ENCODE results near the gene COL4A2.

COL4A2 gene

DNA sequence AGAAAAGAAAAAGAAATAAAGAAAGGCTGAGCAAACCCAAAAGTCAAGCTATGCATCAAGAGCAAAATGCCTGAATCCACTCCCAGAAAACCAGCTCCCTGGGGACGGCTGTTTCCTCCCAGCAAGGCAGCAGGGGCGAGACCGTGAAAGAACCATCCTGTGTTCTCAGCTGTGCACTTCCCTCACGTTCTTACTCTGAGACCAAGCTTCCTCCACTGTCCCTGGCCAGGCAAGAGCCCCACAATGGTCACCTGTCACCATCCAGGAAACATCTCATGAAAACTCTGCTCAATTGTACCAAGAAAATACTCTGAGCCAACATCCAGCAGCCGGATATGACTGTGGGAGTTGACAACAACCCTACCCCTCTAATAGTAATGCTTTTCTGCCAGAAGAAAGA is 231.5 kb downstream of the COL4A2 start:
- Histone ChIP-seq H3K4me3 (ENCODE audit: low read length) (no peak overlapping the region), H3K27me3 (ENCODE audit: control insufficient read depth, insufficient read depth, low read length) (no peaks in the 10 kb centered on the region), H3K4me2 (ENCODE audit: low read length) (no peak overlapping the region), H3K9me3 (replicated peaks; ENCODE audit: low read length) (no peaks in the 10 kb centered on the region), H3K9ac (ENCODE audit: low read depth, low read length) (no peak overlapping the region), H3K4me1 (ENCODE audit: control insufficient read depth, insufficient read depth, low read length) (peaks cover 13% of the 10 kb centered on the region), H3K36me3 (ENCODE audit: insufficient read depth, low read length) (no peaks in the 10 kb centered on the region)

DNA sequence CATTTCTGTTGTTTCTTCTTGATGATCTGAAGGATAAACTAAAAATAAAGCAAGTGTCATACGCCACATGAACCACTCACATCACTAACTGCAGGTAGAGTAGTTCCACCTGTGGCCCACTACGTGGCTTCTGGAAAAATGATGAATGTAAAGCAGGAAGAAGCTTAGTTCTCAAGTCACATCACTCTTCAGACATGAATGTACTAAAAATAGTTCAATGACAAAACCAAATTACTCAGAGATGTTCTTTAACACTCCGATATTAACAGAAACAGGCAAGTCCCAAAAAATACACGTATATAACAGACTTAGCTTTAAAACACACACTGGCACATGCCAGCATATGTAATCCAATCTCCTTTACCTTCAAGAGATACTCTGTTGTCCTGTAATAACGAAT is 232.8 kb downstream of the COL4A2 start:
- Histone ChIP-seq H3K9ac (ENCODE audit: low read depth, low read length) (no peak overlapping the region), H3K9me3 (replicated peaks; ENCODE audit: low read length) (peaks cover 3% of the 10 kb centered on the region), H3K4me1 (ENCODE audit: control insufficient read depth, insufficient read depth, low read length) (peaks cover 13% of the 10 kb centered on the region), H3K4me3 (ENCODE audit: low read length) (no peak overlapping the region), H3K4me2 (ENCODE audit: low read length) (no peak overlapping the region), H3K36me3 (ENCODE audit: insufficient read depth, low read length) (no peaks in the 10 kb centered on the region), H3K27me3 (ENCODE audit: control insufficient read depth, insufficient read depth, low read length) (no peaks in the 10 kb centered on the region)

DNA sequence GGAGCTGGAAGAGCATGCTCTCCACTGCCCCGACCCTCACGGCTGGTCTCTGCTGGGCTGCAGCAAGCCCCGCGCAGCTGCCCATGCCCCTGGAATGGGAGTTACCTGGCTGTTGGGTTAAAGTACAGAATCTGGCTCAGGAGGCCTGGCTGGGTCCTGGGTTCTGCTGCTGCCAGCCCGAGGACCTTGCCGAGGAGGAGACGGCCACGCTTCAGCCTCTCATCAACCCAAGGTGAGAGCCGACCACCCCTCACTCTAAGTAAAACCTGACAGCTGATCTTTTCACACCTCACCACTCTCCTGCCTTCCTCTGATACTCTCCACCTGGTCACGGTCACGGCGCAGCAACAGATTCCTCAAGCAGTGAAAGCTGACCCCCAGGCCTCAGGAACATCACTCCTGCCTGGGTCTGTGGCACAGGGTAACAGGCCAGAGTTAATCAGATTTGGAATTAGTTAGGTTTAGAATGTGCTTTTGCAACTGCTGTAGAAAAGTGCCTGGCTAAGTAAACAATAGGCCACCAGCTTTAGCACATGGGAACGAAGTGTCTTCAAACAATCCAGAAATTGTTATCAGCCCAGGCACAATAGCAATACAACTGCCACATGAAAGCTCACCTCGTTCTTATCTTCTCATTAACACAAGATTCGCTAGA is 233.9 kb downstream of the COL4A2 start:
- peaks cover 3% of the 10 kb centered on the region for H3K9me3 ChIP-seq (replicated peaks; ENCODE audit: low read length)
- H3K4me2 ChIP-seq (ENCODE audit: low read length), result no peak overlapping the region
- H3K4me1 ChIP-seq (ENCODE audit: control insufficient read depth, insufficient read depth, low read length), result peaks cover 14% of the 10 kb centered on the region
- no peaks in the 10 kb centered on the region for H3K27me3 ChIP-seq (ENCODE audit: control insufficient read depth, insufficient read depth, low read length)
- no peaks in the 10 kb centered on the region for H3K36me3 ChIP-seq (ENCODE audit: insufficient read depth, low read length)
- H3K4me3 ChIP-seq (ENCODE audit: low read length), result no peak overlapping the region
- no peak overlapping the region for H3K9ac ChIP-seq (ENCODE audit: low read depth, low read length)

DNA sequence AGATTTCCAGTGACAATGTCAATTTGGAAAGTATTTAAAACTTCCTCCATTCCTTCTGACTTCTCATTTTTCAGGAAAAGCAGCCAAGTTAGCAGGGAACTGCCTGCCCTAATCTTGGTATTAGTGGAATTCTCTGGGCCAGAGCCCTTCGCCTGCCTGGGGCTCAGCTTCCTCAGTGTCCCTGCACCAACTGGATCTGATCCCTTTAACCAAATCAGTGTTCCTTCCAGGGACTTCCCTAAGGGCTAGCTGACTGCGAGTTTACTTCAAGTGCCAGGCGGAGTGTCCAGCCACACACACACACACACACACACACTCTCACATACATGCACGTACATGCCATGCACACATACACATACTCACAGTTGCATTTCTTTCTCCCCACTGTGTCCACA is 234.4 kb downstream of the COL4A2 start:
- H3K27me3 ChIP-seq (ENCODE audit: control insufficient read depth, insufficient read depth, low read length), result no peaks in the 10 kb centered on the region
- no peak overlapping the region for H3K4me3 ChIP-seq (ENCODE audit: low read length)
- H3K9me3 ChIP-seq (replicated peaks; ENCODE audit: low read length), result peaks cover 3% of the 10 kb centered on the region

DNA sequence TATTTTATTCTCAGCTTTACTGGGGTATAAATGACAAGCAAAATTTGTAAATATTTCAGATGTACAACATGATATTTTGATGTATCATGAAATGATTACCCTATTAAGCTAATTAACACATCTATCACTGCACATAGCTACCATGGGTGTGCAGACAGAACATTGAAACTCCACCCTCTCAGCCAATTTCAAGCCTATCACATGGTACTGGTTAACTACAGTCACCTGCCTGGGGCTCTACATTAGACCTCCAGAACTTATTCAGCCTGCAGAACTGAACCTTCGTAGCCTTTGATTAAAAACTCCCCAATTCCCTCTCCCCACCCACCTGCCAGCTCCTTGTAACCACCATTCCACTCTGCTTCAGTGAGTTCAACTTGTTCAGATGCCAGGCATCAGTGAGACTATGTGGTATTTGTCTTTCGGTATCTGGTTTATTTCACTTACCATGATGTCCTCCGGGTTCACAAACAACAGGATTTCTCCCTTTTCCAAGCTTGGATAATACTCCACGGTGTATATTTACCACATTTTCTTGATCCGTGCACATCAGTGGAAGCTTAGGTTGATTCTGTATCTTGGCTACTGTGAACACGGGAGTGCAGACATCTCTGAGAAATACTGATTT is 235.2 kb downstream of the COL4A2 start:
- peaks cover 27% of the 10 kb centered on the region for H3K4me1 ChIP-seq (ENCODE audit: control insufficient read depth, insufficient read depth, low read length)
- H3K9me3 ChIP-seq (replicated peaks; ENCODE audit: low read length), result peaks cover 3% of the 10 kb centered on the region
- H3K27me3 ChIP-seq (ENCODE audit: control insufficient read depth, insufficient read depth, low read length), result no peaks in the 10 kb centered on the region
- H3K4me3 ChIP-seq (ENCODE audit: low read length), result no peak overlapping the region
- H3K4me2 ChIP-seq (ENCODE audit: low read length), result no peak overlapping the region
- H3K36me3 ChIP-seq (ENCODE audit: insufficient read depth, low read length), result no peaks in the 10 kb centered on the region
- no peak overlapping the region for H3K9ac ChIP-seq (ENCODE audit: low read depth, low read length)

More for the DNA sequence above, 234.4 kb downstream of the COL4A2 start:
- no peak overlapping the region for H3K4me2 ChIP-seq (ENCODE audit: low read length)
- H3K9ac ChIP-seq (ENCODE audit: low read depth, low read length), result no peak overlapping the region
- H3K36me3 ChIP-seq (ENCODE audit: insufficient read depth, low read length), result no peaks in the 10 kb centered on the region
- H3K4me1 ChIP-seq (ENCODE audit: control insufficient read depth, insufficient read depth, low read length), result peaks cover 19% of the 10 kb centered on the region

DNA sequence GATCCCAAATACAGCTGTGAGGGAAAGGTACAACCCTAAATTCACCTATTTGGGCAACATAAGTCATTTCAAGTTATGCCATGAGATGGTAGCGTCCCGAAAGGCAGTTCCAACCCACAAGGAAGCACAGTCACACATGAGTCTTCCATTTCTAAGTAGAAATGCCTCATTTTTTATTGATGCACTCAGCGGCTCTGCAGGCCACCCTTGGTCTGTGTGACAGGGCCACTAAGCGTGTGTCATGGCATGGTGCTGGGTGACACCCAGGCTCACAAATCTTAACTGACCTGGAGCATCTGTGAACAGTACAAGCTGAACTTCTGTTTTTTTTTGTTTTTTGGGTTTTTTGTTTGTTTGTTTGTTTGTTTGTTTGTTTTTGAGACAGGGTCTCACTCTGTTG is 239.3 kb downstream of the COL4A2 start:
- no peak overlapping the region for H3K4me3 ChIP-seq (ENCODE audit: low read length)
- no peaks in the 10 kb centered on the region for H3K36me3 ChIP-seq (ENCODE audit: insufficient read depth, low read length)
- no peaks in the 10 kb centered on the region for H3K27me3 ChIP-seq (ENCODE audit: control insufficient read depth, insufficient read depth, low read length)
- no peak overlapping the region for H3K4me2 ChIP-seq (ENCODE audit: low read length)
- H3K9me3 ChIP-seq (replicated peaks; ENCODE audit: low read length), result peaks cover 3% of the 10 kb centered on the region
- no peak overlapping the region for H3K9ac ChIP-seq (ENCODE audit: low read depth, low read length)
- H3K4me1 ChIP-seq (ENCODE audit: control insufficient read depth, insufficient read depth, low read length), result peaks cover 18% of the 10 kb centered on the region

DNA sequence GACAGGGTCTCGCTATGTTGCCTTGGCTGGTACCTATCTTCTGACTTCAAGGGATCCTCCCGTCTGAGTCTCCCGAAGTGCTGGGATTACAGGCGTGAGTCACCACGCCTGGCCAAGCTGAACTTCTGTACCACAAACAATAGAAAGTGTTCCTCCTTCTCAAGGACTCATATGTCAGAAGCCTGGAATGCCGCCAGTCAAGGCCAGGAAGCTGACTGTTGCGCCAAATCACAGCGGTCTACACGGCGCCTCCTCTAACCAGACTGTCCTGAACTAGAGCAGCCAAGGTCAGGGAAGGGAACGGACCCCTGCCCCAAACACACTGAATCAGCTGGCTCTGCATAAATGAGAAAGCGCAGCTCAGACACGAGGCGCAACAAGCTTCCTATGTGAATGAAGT is 239.8 kb downstream of the COL4A2 start:
- Histone ChIP-seq H3K4me2 (ENCODE audit: low read length) (peak overlapping the region; percentile 68), H3K36me3 (ENCODE audit: insufficient read depth, low read length) (no peaks in the 10 kb centered on the region), H3K4me3 (ENCODE audit: low read length) (no peak overlapping the region), H3K4me1 (ENCODE audit: control insufficient read depth, insufficient read depth, low read length) (peaks cover 16% of the 10 kb centered on the region), H3K27me3 (ENCODE audit: control insufficient read depth, insufficient read depth, low read length) (no peaks in the 10 kb centered on the region), H3K9ac (ENCODE audit: low read depth, low read length) (no peak overlapping the region), H3K9me3 (replicated peaks; ENCODE audit: low read length) (peaks cover 3% of the 10 kb centered on the region)

DNA sequence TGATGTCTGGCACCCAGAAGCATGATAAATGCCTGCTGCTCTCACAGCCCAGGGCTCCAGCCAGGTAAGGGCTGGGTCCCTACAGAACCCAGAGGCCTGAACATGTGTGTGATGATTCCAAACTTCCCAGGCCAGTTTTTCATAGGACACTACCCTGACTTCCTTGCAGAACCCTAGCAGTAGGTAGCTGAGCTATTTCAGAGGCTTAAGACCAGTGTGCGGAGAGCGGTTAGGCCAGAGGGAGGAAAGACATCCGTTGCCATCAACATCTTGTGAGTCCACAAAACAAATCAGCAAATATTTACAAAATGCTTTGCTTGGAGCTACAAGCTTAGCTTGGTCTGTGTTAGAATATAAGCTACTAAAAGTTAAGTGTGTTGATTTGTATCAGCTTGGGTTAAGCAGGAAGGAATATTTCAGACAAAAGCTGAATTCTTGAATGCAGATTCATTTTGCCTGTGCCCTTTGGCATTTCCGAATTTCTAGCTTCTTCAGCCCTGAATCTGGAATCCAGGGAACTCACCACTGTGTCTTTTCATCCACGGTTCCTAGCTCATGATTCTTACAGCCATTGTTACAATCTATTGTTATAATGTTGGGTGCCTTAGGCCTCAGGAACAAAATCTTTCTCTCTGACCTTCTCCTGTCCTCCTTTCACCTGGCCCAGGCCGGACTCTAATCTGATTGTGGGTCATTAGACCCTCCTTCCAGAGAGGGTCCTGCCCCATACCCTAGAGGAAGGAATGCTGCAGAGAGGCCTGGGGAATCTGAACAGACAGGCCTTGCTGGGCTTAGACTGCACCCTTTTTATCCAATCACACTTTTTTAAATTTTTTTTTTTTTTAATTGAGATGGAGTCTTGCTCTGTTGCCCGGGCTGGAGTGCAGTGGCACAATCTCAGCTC is 242.1 kb downstream of the COL4A2 start:
- Histone ChIP-seq H3K9ac (ENCODE audit: low read depth, low read length) (no peak overlapping the region), H3K36me3 (ENCODE audit: insufficient read depth, low read length) (no peaks in the 10 kb centered on the region), H3K4me1 (ENCODE audit: control insufficient read depth, insufficient read depth, low read length) (peaks cover 16% of the 10 kb centered on the region), H3K27me3 (ENCODE audit: control insufficient read depth, insufficient read depth, low read length) (no peaks in the 10 kb centered on the region), H3K9me3 (replicated peaks; ENCODE audit: low read length) (peaks cover under 1% of the 10 kb centered on the region), H3K4me3 (ENCODE audit: low read length) (no peak overlapping the region), H3K4me2 (ENCODE audit: low read length) (no peak overlapping the region)

DNA sequence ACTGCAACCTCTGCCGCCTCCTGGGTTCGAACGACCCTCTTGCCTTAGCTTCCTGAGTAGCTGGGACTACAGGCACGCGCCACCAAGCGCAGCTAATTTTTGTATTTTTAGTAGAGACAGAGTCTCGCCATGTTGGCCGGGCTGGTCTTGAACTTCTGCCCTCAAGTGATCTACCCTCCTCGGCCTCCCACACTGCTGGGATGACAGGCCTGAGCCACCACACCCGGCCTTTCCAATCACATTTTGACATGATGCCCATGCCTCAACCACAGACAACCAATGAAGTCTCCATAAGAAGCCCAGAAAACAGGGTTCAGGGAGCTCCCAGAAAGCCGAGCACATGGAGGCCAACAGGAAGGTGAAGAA is 242.7 kb downstream of the COL4A2 start:
- H3K4me2 ChIP-seq (ENCODE audit: low read length), result no peak overlapping the region
- no peak overlapping the region for H3K9ac ChIP-seq (ENCODE audit: low read depth, low read length)
- H3K4me3 ChIP-seq (ENCODE audit: low read length), result no peak overlapping the region
- no peaks in the 10 kb centered on the region for H3K9me3 ChIP-seq (replicated peaks; ENCODE audit: low read length)
- no peaks in the 10 kb centered on the region for H3K36me3 ChIP-seq (ENCODE audit: insufficient read depth, low read length)
- H3K27me3 ChIP-seq (ENCODE audit: control insufficient read depth, insufficient read depth, low read length), result no peaks in the 10 kb centered on the region
- peaks cover 16% of the 10 kb centered on the region for H3K4me1 ChIP-seq (ENCODE audit: control insufficient read depth, insufficient read depth, low read length)

DNA sequence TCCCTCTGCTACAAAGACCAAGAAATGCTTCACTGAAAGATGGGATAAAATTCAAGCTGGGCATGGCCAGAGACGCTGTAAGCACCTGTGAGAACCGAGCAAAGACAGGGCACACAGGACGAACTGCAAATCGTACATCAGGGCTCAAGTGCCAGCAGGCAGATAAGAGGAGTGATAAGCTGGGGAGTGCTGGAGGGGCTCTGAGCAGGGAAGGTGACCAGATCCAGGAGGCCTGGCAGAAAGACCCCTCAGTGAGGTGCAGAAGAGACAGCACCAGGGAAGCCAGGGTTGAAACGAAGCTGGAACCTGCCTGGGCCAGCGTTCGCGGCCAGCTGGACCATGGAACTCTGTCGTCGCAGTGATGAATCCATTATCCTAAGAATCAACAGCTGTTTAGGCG is 244.2 kb downstream of the COL4A2 start:
- no peak overlapping the region for H3K4me3 ChIP-seq (ENCODE audit: low read length)
- H3K4me1 ChIP-seq (ENCODE audit: control insufficient read depth, insufficient read depth, low read length), result peaks cover 12% of the 10 kb centered on the region
- no peak overlapping the region for H3K9ac ChIP-seq (ENCODE audit: low read depth, low read length)
- no peaks in the 10 kb centered on the region for H3K27me3 ChIP-seq (ENCODE audit: control insufficient read depth, insufficient read depth, low read length)
- no peaks in the 10 kb centered on the region for H3K9me3 ChIP-seq (replicated peaks; ENCODE audit: low read length)
- no peak overlapping the region for H3K4me2 ChIP-seq (ENCODE audit: low read length)
- H3K36me3 ChIP-seq (ENCODE audit: insufficient read depth, low read length), result no peaks in the 10 kb centered on the region

DNA sequence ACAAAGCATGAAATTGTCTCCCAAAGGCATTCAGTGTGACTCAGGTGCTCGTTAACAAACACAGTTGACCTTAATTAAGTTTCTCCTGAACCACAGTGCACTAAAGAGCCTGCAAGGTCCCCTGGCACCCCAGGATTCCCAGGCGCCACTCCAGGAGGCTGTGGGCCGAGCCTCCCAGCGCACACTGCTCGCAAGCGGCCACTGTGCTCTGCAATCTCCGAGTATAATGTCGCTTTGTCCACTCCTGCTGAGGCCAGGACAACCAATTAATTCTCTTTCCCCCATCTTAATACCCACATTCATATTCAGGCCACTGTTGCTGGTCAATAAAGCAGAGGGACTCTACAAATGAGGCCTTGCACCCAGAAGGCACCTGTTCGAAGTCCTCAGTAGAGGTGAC is 245.7 kb downstream of the COL4A2 start:
- Histone ChIP-seq H3K4me2 (ENCODE audit: low read length) (no peak overlapping the region), H3K4me3 (ENCODE audit: low read length) (no peak overlapping the region), H3K4me1 (ENCODE audit: control insufficient read depth, insufficient read depth, low read length) (no peaks in the 10 kb centered on the region), H3K9ac (ENCODE audit: low read depth, low read length) (no peak overlapping the region), H3K36me3 (ENCODE audit: insufficient read depth, low read length) (no peaks in the 10 kb centered on the region), H3K9me3 (replicated peaks; ENCODE audit: low read length) (no peaks in the 10 kb centered on the region), H3K27me3 (ENCODE audit: control insufficient read depth, insufficient read depth, low read length) (no peaks in the 10 kb centered on the region)

Data from skeletal muscle satellite cell (primary cell).